ENCODE data around the gene B4GALT2.

- TF ChIP-seq CTCF (IDR thresholded peaks at IDR 0.05) (no peak), EZH2 (IDR thresholded peaks at IDR 0.05; ENCODE audit: borderline replicate concordance, insufficient read depth, low read depth, low read length, poor library complexity, severe bottlenecking) (no peak)
Measured at GRCh38 chr1:43979528-43980254, 681 bp downstream of the B4GALT2 start.
